A673 (cell line): ENCODE measurements around the gene CCDC32. TPM values are rescaled to one million over a fixed set of nuclear protein-coding genes. Genes with fewer than 3 reads are reported as not detected.

Experiments used
- BruUV-seq: library from RNA; stranded (reverse); fragments of 400-500 nt; replicated peaks from 2 replicates; lab custom pipeline; 2021; lab: Mats Ljungman, UMichigan
- CTCF ChIA-PET: fragments of 300-600 bp; sonication (Branson Sonifier 250); formaldehyde crosslinking; loops from one replicate; lab custom pipeline; 2022; ENCODE audit warnings: antibody characterized with exemption; lab: Charles Lee
- POLR2A ChIA-PET: fragments of 300-600 bp; sonication (Branson Sonifier 250); formaldehyde crosslinking; loops from one replicate; lab custom pipeline; 2022; ENCODE audit warnings: antibody characterized with exemption; ENCODE audit not compliant: low non-redundant PET; lab: Charles Lee
- DNase-seq: peaks from one replicate; pipeline ENCODE4 v3.0.0-alpha.2; 2015; ENCODE audit warnings: low spot score
- H3K27ac ChIP-seq: fragments of 200-600 bp; sonication (generic); 2 replicates; pipeline ENCODE4 v1.5.1; 2016; ENCODE audit warnings: mixed run types, low read depth, mild to moderate bottlenecking, mixed read lengths, antibody characterized with exemption, low read length; ENCODE audit not compliant: poor library complexity, severe bottlenecking
- H3K27me3 ChIP-seq: fragments of 200-600 bp; sonication (generic); replicated peaks from 2 replicates; pipeline ENCODE4 v1.6.1; 2017; ENCODE audit warnings: mixed run types, low read depth, mild to moderate bottlenecking, mixed read lengths, antibody characterized with exemption, low read length; ENCODE audit not compliant: insufficient read depth, poor library complexity
- H3K36me3 ChIP-seq: fragments of 200-600 bp; sonication (generic); 2 replicates; pipeline ENCODE4 v1.6.1; 2016; ENCODE audit warnings: mixed run types, mild to moderate bottlenecking, mixed read lengths, antibody characterized with exemption, low read length; ENCODE audit not compliant: insufficient read depth, poor library complexity, severe bottlenecking
- H3K4me1 ChIP-seq: fragments of 200-600 bp; sonication (generic); 2 replicates; pipeline ENCODE4 v1.6.1; 2017; ENCODE audit warnings: mixed run types, mild to moderate bottlenecking, mixed read lengths, antibody characterized with exemption, low read length; ENCODE audit not compliant: insufficient read depth, poor library complexity, severe bottlenecking
- H3K4me3 ChIP-seq: fragments of 200-600 bp; sonication (generic); 2 replicates; pipeline ENCODE4 v1.5.1; 2016; ENCODE audit warnings: low read depth, mixed run types, mild to moderate bottlenecking, mixed read lengths, low read length; ENCODE audit not compliant: poor library complexity, severe bottlenecking
- H3K9me3 ChIP-seq: fragments of 200-600 bp; sonication (generic); 2 replicates; pipeline ENCODE4 v1.6.1; 2016; ENCODE audit warnings: mixed run types, low read depth, mild to moderate bottlenecking, mixed read lengths, antibody characterized with exemption, low read length; ENCODE audit not compliant: poor library complexity, severe bottlenecking
- CTCF ChIP-seq: fragments of 300-800, 200-600 bp; sonication (generic); conservative IDR thresholded peaks from 2 replicates; pipeline ENCODE4 v1.5.1; 2017; ENCODE audit warnings: low read depth, mild to moderate bottlenecking, antibody characterized with exemption, low read length, moderate library complexity, mixed read lengths
- EZH2 ChIP-seq: fragments of 200-600 bp; sonication (generic); IDR thresholded peaks from 2 replicates; pipeline ENCODE4 v1.6.1; 2017; ENCODE audit warnings: borderline replicate concordance, low read depth, mild to moderate bottlenecking, mixed read lengths, antibody characterized with exemption, low read length; ENCODE audit not compliant: poor library complexity, severe bottlenecking
- intact Hi-C: fragments of 100-400 bp; cut with micrococcal nuclease; formaldehyde crosslinking; loops from one replicate; pipeline ENCODE4 v1.10.0; 2022; ENCODE audit not compliant: unreplicated experiment
- total RNA-seq: library from RNA; stranded (reverse); gene quantifications from 2 replicates; pipeline ENCODE4 v1.2.3, GENCODE V29; 2021

Gene CCDC32
- total RNA-seq, 1 experiment from 2014 or later: 10.4 TPM

GRCh38 chr15:40545457-40545856 is 19.4 kb downstream of the CCDC32 start:
- Histone ChIP-seq H3K27me3 (no peaks in the 10 kb centered on the region), H3K27ac (no peak overlapping the region), H3K9me3 (no peaks in the 10 kb centered on the region), H3K4me3 (no peak overlapping the region), H3K36me3 (no peaks in the 10 kb centered on the region), H3K4me1 (no peaks in the 10 kb centered on the region)
- ChIA-PET POLR2A (no interaction called here), CTCF (interaction anchor here (0.6 kb wide), 1 partner anchor 88 kb away, joined by 3 read pairs; no protein-coding TSS in a partner anchor)
- DNase-seq: no peak
- intact Hi-C loops: no loop called here
- no peak for TF ChIP-seq EZH2
- 0 out of 2 replicates have a peak, but pooled peaks have one; percentile 17 for TF ChIP-seq CTCF
- no TSS peak for BruUV-seq

GRCh38 chr15:40543631-40544294 is 21.1 kb downstream of the CCDC32 start:
- intact Hi-C loops: no loop called here
- H3K36me3 ChIP-seq: no peaks in the 10 kb centered on the region
- H3K27me3 ChIP-seq: no peaks in the 10 kb centered on the region
- H3K4me3 ChIP-seq: no peak overlapping the region
- no TSS peak for BruUV-seq
- CTCF ChIA-PET: no interaction called here
- H3K9me3 ChIP-seq: no peaks in the 10 kb centered on the region
- POLR2A ChIA-PET: no interaction called here
- no peak overlapping the region for H3K27ac ChIP-seq
- DNase-seq: no peak
- no peaks in the 10 kb centered on the region for H3K4me1 ChIP-seq
- no peak for TF ChIP-seq EZH2
- no peak for TF ChIP-seq CTCF

- Histone ChIP-seq H3K9me3 (no peaks in the 10 kb centered on the region), H3K27me3 (no peaks in the 10 kb centered on the region), H3K27ac (no peak overlapping the region), H3K4me3 (no peak overlapping the region), H3K36me3 (no peaks in the 10 kb centered on the region), H3K4me1 (no peaks in the 10 kb centered on the region)
- ChIA-PET POLR2A (no interaction called here), CTCF (no interaction called here)
- intact Hi-C loops: no loop called here
- TF ChIP-seq CTCF: no peak
- TF ChIP-seq EZH2: no peak
- no peak for DNase-seq
- no TSS peak for BruUV-seq
Observed at GRCh38 chr15:40543082-40543481, 21.8 kb downstream of the CCDC32 start.
